CD4-positive, CD25-positive, alpha-beta regulatory T cell (primary cell): ENCODE results near the gene WASF3. TPM values are rescaled to one million over a fixed set of nuclear protein-coding genes. Genes with fewer than 3 reads are reported as not detected.

Source experiments
- ATAC-seq, 2 donors: fragments of 150-1000 bp; cut with Tn5 transposase; one replicate each; pipeline ENCODE4 v1.10.0; 2021; ENCODE audit warnings: low read depth in 2 of 2, moderate number of reproducible peaks in 2 of 2, moderate library complexity in 1 of 2
- DNase-seq, 3 donors: peaks; one replicate each; pipeline versions ENCODE4 v3.0.0 to v3.0.0-alpha.2; 2012 to 2022; ENCODE audit warnings: mixed read lengths in 1 of 3
- H3K27ac ChIP-seq: one replicate; pipeline ENCODE4 v1.7.0; 2013; ENCODE audit warnings: mild to moderate bottlenecking, low read length; ENCODE audit not compliant: insufficient read depth, poor library complexity, severe bottlenecking
- H3K27me3 ChIP-seq: one replicate; pipeline ENCODE4 v1.7.0; 2013; ENCODE audit warnings: low read length; ENCODE audit not compliant: control insufficient read depth, insufficient read depth
- H3K36me3 ChIP-seq: one replicate; pipeline ENCODE4 v1.7.0; 2013; ENCODE audit warnings: mild to moderate bottlenecking, low read length, moderate library complexity; ENCODE audit not compliant: control insufficient read depth, insufficient read depth
- H3K4me1 ChIP-seq: 2 replicates; pipeline ENCODE4 v1.7.0; 2013; ENCODE audit warnings: mild to moderate bottlenecking, low read length; ENCODE audit not compliant: insufficient read depth, control insufficient read depth, poor library complexity, severe bottlenecking
- H3K4me3 ChIP-seq: one replicate; pipeline ENCODE4 v1.7.0; 2013; ENCODE audit warnings: low read depth, mild to moderate bottlenecking, low read length, moderate library complexity
- H3K9me3 ChIP-seq, 2 experiments: 1 replicate in 1 of 2; 2 replicates in 1 of 2; pipeline ENCODE4 v1.7.0; 2013; ENCODE audit warnings: low read length in 2 of 2, mild to moderate bottlenecking in 1 of 2, moderate library complexity in 1 of 2; ENCODE audit not compliant: control insufficient read depth in 2 of 2
- H3K27ac Mint-ChIP-seq, 3 donors: one replicate each; pipeline ENCODE4 v1.8.0; 2020 to 2022; ENCODE audit warnings: mild to moderate bottlenecking in 3 of 3, mixed read lengths in 3 of 3, moderate library complexity in 2 of 3
- H3K27me3 Mint-ChIP-seq: one replicate; pipeline ENCODE4 v1.8.0; 2022; ENCODE audit warnings: mild to moderate bottlenecking, mixed read lengths
- H3K36me3 Mint-ChIP-seq: one replicate; pipeline ENCODE4 v1.8.0; 2020; ENCODE audit warnings: mixed read lengths
- H3K4me1 Mint-ChIP-seq, 4 donors: one replicate each; pipeline ENCODE4 v1.8.0; 2020 to 2022; ENCODE audit warnings: mixed read lengths in 4 of 4, mild to moderate bottlenecking in 1 of 4
- H3K4me3 Mint-ChIP-seq, 4 donors: one replicate each; pipeline ENCODE4 v1.8.0; 2020 to 2022; ENCODE audit warnings: mild to moderate bottlenecking in 4 of 4, mixed read lengths in 4 of 4, moderate library complexity in 3 of 4
- H3K9me3 Mint-ChIP-seq, 7 donors: one replicate each; pipeline ENCODE4 v1.8.0; 2020 to 2022; ENCODE audit warnings: mixed read lengths in 7 of 7, mild to moderate bottlenecking in 3 of 7, moderate library complexity in 2 of 7
- polyA plus RNA-seq, 4 donors: library from polyadenylated mRNA; unstranded; fragments of 300-500 nt; fragmentation: Illumina TruSeq; gene quantifications; one replicate each; pipeline ENCODE4 v1.2.3, GENCODE V29; 2021
- total RNA-seq: library from RNA; stranded (reverse); gene quantifications from one replicate; pipeline ENCODE4 v1.2.3, GENCODE V29; 2022

WASF3 gene
- total and polyA plus RNA-seq, 5 donors from 2014 or later = 0.49 TPM; not detected in 4

- Histone ChIP-seq H3K36me3 (no peaks in the 10 kb centered on the region), H3K4me3 (no peak overlapping the region), H3K4me1 (no peaks in the 10 kb centered on the region), H3K9me3 (peaks cover 9 to 10% of the 10 kb centered on the region in 2 experiments), H3K27ac (no peak overlapping the region), H3K27me3 (no peaks in the 10 kb centered on the region)
- Mint-ChIP-seq H3K4me1 (no peaks in the 10 kb centered on the region), H3K4me3 (no peak overlapping the region), H3K9me3 (peaks cover 0 to 16% (median 2%) of the 10 kb centered on the region in 7 donors), H3K27ac (no peak overlapping the region), H3K27me3 (peaks cover 18% of the 10 kb centered on the region), H3K36me3 (no peaks in the 10 kb centered on the region)
- ATAC-seq (no peak), DNase-seq (no peak)
These were observed 130.8 kb downstream of the WASF3 start for GRCh38 chr13:26688286-26688685.

- Histone ChIP-seq H3K27me3 (no peaks in the 10 kb centered on the region), H3K4me1 (no peaks in the 10 kb centered on the region), H3K27ac (no peak overlapping the region), H3K4me3 (no peak overlapping the region), H3K36me3 (no peaks in the 10 kb centered on the region), H3K9me3 (peaks cover 9 to 10% of the 10 kb centered on the region in 2 experiments)
- no peak overlapping the region for H3K4me3 Mint-ChIP-seq
- ATAC-seq (no peak), DNase-seq (no peak)
- no peaks in the 10 kb centered on the region for H3K4me1 Mint-ChIP-seq
- peaks cover 12% of the 10 kb centered on the region for H3K27me3 Mint-ChIP-seq
- peaks cover 0 to 16% (median 3%) of the 10 kb centered on the region in 7 donors for H3K9me3 Mint-ChIP-seq
- no peak overlapping the region for H3K27ac Mint-ChIP-seq
- no peaks in the 10 kb centered on the region for H3K36me3 Mint-ChIP-seq
These were observed 131.5 kb downstream of the WASF3 start for GRCh38 chr13:26688980-26689379.

- Mint-ChIP-seq H3K4me1 (peaks cover 0 to 8% (median 3%) of the 10 kb centered on the region in 4 donors), H3K27ac (peak overlapping the region in 1 of 3 donors; percentile 32), H3K27me3 (peaks cover 15% of the 10 kb centered on the region), H3K4me3 (no peak overlapping the region), H3K36me3 (no peaks in the 10 kb centered on the region), H3K9me3 (peaks cover 0 to 17% (median 6%) of the 10 kb centered on the region in 7 donors)
- ATAC-seq (no peak), DNase-seq (no peak)
- peaks cover 9 to 10% of the 10 kb centered on the region in 2 experiments for H3K9me3 ChIP-seq
- no peak overlapping the region for H3K27ac ChIP-seq
- H3K4me1 ChIP-seq = peaks cover 3% of the 10 kb centered on the region
- H3K4me3 ChIP-seq = no peak overlapping the region
- no peaks in the 10 kb centered on the region for H3K27me3 ChIP-seq
- no peaks in the 10 kb centered on the region for H3K36me3 ChIP-seq
These were observed 136.4 kb downstream of the WASF3 start for GRCh38 chr13:26693749-26694463.

GRCh38 chr13:26694609-26695359 lies 137.3 kb downstream of the WASF3 start:
- H3K9me3 ChIP-seq = peaks cover 9 to 12% of the 10 kb centered on the region in 2 experiments
- no peaks in the 10 kb centered on the region for H3K36me3 ChIP-seq
- no peak for DNase-seq
- no peaks in the 10 kb centered on the region for H3K36me3 Mint-ChIP-seq
- H3K4me1 Mint-ChIP-seq = peaks cover 0 to 8% (median 3%) of the 10 kb centered on the region in 4 donors
- H3K27me3 Mint-ChIP-seq = peaks cover 17% of the 10 kb centered on the region
- H3K27ac Mint-ChIP-seq = peak overlapping the region in 1 of 3 donors; percentile 32
- peaks cover 3% of the 10 kb centered on the region for H3K4me1 ChIP-seq
- H3K9me3 Mint-ChIP-seq = peaks cover 0 to 16% (median 6%) of the 10 kb centered on the region in 7 donors
- H3K4me3 ChIP-seq = no peak overlapping the region
- no peak overlapping the region for H3K27ac ChIP-seq
- no peak for ATAC-seq
- H3K27me3 ChIP-seq = no peaks in the 10 kb centered on the region
- H3K4me3 Mint-ChIP-seq = no peak overlapping the region

GRCh38 chr13:26695360-26695705 lies 137.8 kb downstream of the WASF3 start:
- no peak overlapping the region for H3K4me3 ChIP-seq
- peaks cover 4 to 8% of the 10 kb centered on the region in 2 experiments for H3K9me3 ChIP-seq
- no peak for DNase-seq
- H3K4me1 ChIP-seq = peaks cover 3% of the 10 kb centered on the region
- peaks cover 0 to 11% (median 5%) of the 10 kb centered on the region in 7 donors for H3K9me3 Mint-ChIP-seq
- peaks cover 0 to 8% (median 3%) of the 10 kb centered on the region in 4 donors for H3K4me1 Mint-ChIP-seq
- no peaks in the 10 kb centered on the region for H3K27me3 ChIP-seq
- no peak for ATAC-seq
- H3K36me3 ChIP-seq = no peaks in the 10 kb centered on the region
- no peak overlapping the region for H3K27ac ChIP-seq
- no peak overlapping the region for H3K4me3 Mint-ChIP-seq
- H3K27me3 Mint-ChIP-seq = peaks cover 15% of the 10 kb centered on the region
- no peak overlapping the region for H3K27ac Mint-ChIP-seq
- no peaks in the 10 kb centered on the region for H3K36me3 Mint-ChIP-seq

GRCh38 chr13:26695891-26696311 lies 138.4 kb downstream of the WASF3 start:
- H3K4me1 Mint-ChIP-seq = peaks cover 0 to 8% (median 3%) of the 10 kb centered on the region in 4 donors
- H3K4me3 ChIP-seq = no peak overlapping the region
- H3K27ac ChIP-seq = no peak overlapping the region
- H3K36me3 ChIP-seq = no peaks in the 10 kb centered on the region
- H3K27me3 ChIP-seq = no peaks in the 10 kb centered on the region
- ATAC-seq (peak in 1 of 2 donors; percentile 11), DNase-seq (no peak)
- peaks cover 3% of the 10 kb centered on the region for H3K4me1 ChIP-seq
- no peak overlapping the region for H3K4me3 Mint-ChIP-seq
- peaks cover 11% of the 10 kb centered on the region for H3K27me3 Mint-ChIP-seq
- no peaks in the 10 kb centered on the region for H3K36me3 Mint-ChIP-seq
- H3K9me3 ChIP-seq = peaks cover 0 to 2% of the 10 kb centered on the region in 2 experiments
- peaks cover 0 to 11% (median 5%) of the 10 kb centered on the region in 7 donors for H3K9me3 Mint-ChIP-seq
- no peak overlapping the region for H3K27ac Mint-ChIP-seq

GRCh38 chr13:26697069-26697955 lies 139.8 kb downstream of the WASF3 start:
- Histone ChIP-seq H3K9me3 (peaks cover 0 to 2% of the 10 kb centered on the region in 2 experiments), H3K4me3 (no peak overlapping the region), H3K27ac (no peak overlapping the region), H3K36me3 (no peaks in the 10 kb centered on the region), H3K4me1 (peaks cover 3% of the 10 kb centered on the region), H3K27me3 (no peaks in the 10 kb centered on the region)
- no peak overlapping the region for H3K27ac Mint-ChIP-seq
- peaks cover 0 to 8% (median 3%) of the 10 kb centered on the region in 4 donors for H3K4me1 Mint-ChIP-seq
- no peaks in the 10 kb centered on the region for H3K36me3 Mint-ChIP-seq
- DNase-seq (no peak), ATAC-seq (no peak)
- no peak overlapping the region for H3K4me3 Mint-ChIP-seq
- peaks cover 11% of the 10 kb centered on the region for H3K27me3 Mint-ChIP-seq
- peaks cover 0 to 4% (median 0%) of the 10 kb centered on the region in 7 donors for H3K9me3 Mint-ChIP-seq
